Activated naive CD8-positive, alpha-beta T cell (primary cell): ENCODE data around the gene CNBD2.
"Not testable (repeated sequence)": the region's sequence is repeated elsewhere in the genome, so short reads cannot be mapped to it uniquely, and the experiment has no call there.

ENCODE experiments used
- H3K27ac Mint-ChIP-seq: one replicate; pipeline ENCODE4 v1.8.0; 2021; ENCODE audit warnings: mixed read lengths
- H3K27me3 Mint-ChIP-seq: one replicate; pipeline ENCODE4 v1.8.0; 2021; ENCODE audit warnings: mixed read lengths
- H3K36me3 Mint-ChIP-seq: one replicate; pipeline ENCODE4 v1.8.0; 2021; ENCODE audit warnings: mixed read lengths
- H3K4me1 Mint-ChIP-seq: one replicate; pipeline ENCODE4 v1.8.0; 2021; ENCODE audit warnings: low read depth, mixed read lengths
- H3K4me3 Mint-ChIP-seq: one replicate; pipeline ENCODE4 v1.8.0; 2021; ENCODE audit warnings: mild to moderate bottlenecking, mixed read lengths
- H3K9me3 Mint-ChIP-seq: one replicate; pipeline ENCODE4 v1.8.0; 2021; ENCODE audit warnings: low read depth, mixed read lengths

Gene CNBD2

DNA sequence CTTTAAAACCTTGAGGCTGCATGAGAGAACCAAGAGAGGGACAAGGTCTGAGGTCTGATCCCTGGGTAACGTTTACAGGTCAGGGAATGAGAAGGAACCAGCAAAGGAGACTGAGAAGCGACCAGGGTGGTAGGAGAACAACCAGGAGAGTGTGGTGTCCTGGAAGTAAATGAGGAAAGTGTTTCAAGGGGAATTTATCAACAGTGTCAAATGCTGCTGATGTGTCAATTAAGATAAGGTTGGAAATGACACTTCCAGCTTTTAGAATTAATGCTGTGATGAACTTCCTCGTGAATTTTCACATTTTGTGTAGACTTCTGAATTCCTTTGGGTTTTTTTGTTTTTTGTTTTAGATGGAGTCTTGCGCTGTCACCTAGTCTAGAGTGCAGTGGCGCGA is 83.7 kb downstream of the CNBD2 start:
- Mint-ChIP-seq H3K36me3 (peaks cover 10% of the 10 kb centered on the region), H3K9me3 (no peaks in the 10 kb centered on the region), H3K4me1 (peaks cover 26% of the 10 kb centered on the region), H3K4me3 (peak overlapping the region; percentile 22), H3K27me3 (no peaks in the 10 kb centered on the region), H3K27ac (peak overlapping the region; percentile 86)

DNA sequence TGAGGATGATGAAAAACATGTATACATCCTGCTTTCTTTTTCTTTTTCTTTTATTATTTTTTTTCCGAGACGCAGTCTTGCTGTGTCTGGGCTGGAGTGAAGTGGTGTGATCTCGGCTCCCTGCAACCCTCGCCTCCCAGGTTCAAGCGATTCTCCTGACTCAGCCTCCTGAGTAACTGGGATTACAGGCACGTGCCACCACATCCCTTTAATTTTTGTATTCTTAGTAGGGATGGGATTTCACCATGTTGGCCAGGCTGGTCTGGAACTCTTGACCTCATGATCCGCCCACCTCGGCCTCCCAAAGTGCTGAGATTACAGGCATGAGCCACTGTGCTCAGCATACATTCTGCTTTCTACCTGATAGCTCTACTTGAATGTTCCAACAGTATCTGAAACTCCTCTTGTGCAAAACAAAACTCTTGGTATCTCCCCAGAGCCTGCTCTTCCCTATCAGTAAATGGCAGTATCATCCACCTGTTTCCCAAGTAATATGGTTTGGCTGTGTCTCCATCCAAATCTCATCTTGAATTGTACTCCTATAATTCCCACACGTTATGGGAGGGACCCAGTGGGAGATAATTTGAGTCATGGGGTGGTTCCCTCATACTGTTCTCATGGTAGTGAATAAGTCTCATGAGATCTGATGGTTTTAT is 85.6 kb downstream of the CNBD2 start:
- H3K4me1 Mint-ChIP-seq, result peaks cover 10% of the 10 kb centered on the region
- not testable (repeated sequence) for H3K4me3 Mint-ChIP-seq, H3K27me3 Mint-ChIP-seq, H3K9me3 Mint-ChIP-seq, H3K36me3 Mint-ChIP-seq, H3K27ac Mint-ChIP-seq

DNA sequence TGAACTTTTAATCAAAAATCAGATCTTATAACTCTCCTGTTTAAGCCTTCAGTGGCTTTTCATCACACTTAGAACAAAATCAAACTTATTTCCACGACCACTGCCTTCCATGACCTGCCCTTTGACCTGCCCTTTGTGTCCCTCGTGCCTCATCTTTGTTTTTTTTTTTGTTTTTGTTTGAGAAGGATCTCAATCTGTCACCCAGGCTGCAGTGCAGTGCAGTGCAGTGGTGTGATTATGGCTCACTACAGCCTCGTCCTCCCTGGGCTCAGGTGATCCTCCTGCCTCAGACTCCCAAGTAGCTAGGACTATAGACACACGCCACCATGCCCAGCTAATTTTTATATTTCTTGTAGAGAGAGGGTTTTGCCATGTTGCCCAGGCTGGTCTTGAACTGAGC is 86.8 kb downstream of the CNBD2 start:
- H3K27me3 Mint-ChIP-seq, result no peaks in the 10 kb centered on the region
- no peak overlapping the region for H3K27ac Mint-ChIP-seq
- H3K4me3 Mint-ChIP-seq, result no peak overlapping the region
- H3K9me3 Mint-ChIP-seq, result no peaks in the 10 kb centered on the region
- H3K4me1 Mint-ChIP-seq, result peaks cover 10% of the 10 kb centered on the region
- H3K36me3 Mint-ChIP-seq, result no peaks in the 10 kb centered on the region

GRCh38 chr20:36060676-36061075 is 92.3 kb downstream of the CNBD2 start:
- Mint-ChIP-seq H3K4me1 (peaks cover 3% of the 10 kb centered on the region), H3K27me3 (no peaks in the 10 kb centered on the region), H3K27ac (no peak overlapping the region), H3K9me3 (no peaks in the 10 kb centered on the region), H3K36me3 (peaks cover 2% of the 10 kb centered on the region), H3K4me3 (no peak overlapping the region)

DNA sequence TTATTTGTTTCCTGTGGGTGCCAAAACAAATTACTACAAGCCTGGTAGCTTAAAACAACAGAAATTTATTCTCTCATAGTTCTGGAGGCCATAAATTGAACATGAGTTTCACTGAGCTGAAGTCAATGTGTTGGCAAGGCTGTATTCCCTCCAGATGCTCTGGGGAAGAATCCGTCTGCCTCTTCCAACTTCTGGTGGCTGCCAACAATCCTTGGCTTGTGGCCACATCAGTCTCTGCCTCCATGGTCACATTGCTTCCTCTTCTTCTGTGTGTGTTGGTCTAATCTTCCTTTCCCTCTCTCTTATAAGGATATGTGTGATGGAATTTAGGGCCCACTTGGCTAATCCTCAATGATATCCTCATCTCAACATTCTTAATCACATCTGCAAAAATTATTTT is 93.4 kb downstream of the CNBD2 start:
- Mint-ChIP-seq H3K4me3 (no peak overlapping the region), H3K27me3 (no peaks in the 10 kb centered on the region), H3K4me1 (peaks cover 3% of the 10 kb centered on the region), H3K27ac (no peak overlapping the region), H3K9me3 (no peaks in the 10 kb centered on the region), H3K36me3 (peaks cover 2% of the 10 kb centered on the region)

GRCh38 chr20:36062799-36063198 is 94.4 kb downstream of the CNBD2 start:
- H3K27ac Mint-ChIP-seq, result no peak overlapping the region
- H3K4me3 Mint-ChIP-seq, result peak overlapping the region; percentile 40
- H3K27me3 Mint-ChIP-seq, result peaks cover 1% of the 10 kb centered on the region
- no peaks in the 10 kb centered on the region for H3K9me3 Mint-ChIP-seq
- H3K36me3 Mint-ChIP-seq, result peaks cover 2% of the 10 kb centered on the region
- peaks cover 3% of the 10 kb centered on the region for H3K4me1 Mint-ChIP-seq

GRCh38 chr20:36063916-36064657 is 95.7 kb downstream of the CNBD2 start:
- H3K9me3 Mint-ChIP-seq, result no peaks in the 10 kb centered on the region
- peaks cover 2% of the 10 kb centered on the region for H3K36me3 Mint-ChIP-seq
- peaks cover 3% of the 10 kb centered on the region for H3K4me1 Mint-ChIP-seq

GRCh38 chr20:36064658-36065426 is 96.5 kb downstream of the CNBD2 start:
- H3K4me1 Mint-ChIP-seq, result peaks cover 3% of the 10 kb centered on the region
- no peaks in the 10 kb centered on the region for H3K9me3 Mint-ChIP-seq
- peaks cover 2% of the 10 kb centered on the region for H3K36me3 Mint-ChIP-seq
- H3K27me3 Mint-ChIP-seq, result peaks cover 4% of the 10 kb centered on the region
- H3K4me3 Mint-ChIP-seq, result peak overlapping the region; percentile 87
- no peak overlapping the region for H3K27ac Mint-ChIP-seq

More at GRCh38 chr20:36063916-36064657, 95.7 kb downstream of the CNBD2 start:
- no peak overlapping the region for H3K27ac Mint-ChIP-seq
- peaks cover 1% of the 10 kb centered on the region for H3K27me3 Mint-ChIP-seq
- peak overlapping the region; percentile 87 for H3K4me3 Mint-ChIP-seq

- Mint-ChIP-seq H3K9me3 (no peaks in the 10 kb centered on the region), H3K27me3 (peaks cover 4% of the 10 kb centered on the region), H3K4me3 (peak overlapping the region; percentile 87), H3K27ac (no peak overlapping the region), H3K36me3 (peaks cover 2% of the 10 kb centered on the region), H3K4me1 (peaks cover 3% of the 10 kb centered on the region)
Measured at GRCh38 chr20:36065427-36065998, 97.1 kb downstream of the CNBD2 start.

DNA sequence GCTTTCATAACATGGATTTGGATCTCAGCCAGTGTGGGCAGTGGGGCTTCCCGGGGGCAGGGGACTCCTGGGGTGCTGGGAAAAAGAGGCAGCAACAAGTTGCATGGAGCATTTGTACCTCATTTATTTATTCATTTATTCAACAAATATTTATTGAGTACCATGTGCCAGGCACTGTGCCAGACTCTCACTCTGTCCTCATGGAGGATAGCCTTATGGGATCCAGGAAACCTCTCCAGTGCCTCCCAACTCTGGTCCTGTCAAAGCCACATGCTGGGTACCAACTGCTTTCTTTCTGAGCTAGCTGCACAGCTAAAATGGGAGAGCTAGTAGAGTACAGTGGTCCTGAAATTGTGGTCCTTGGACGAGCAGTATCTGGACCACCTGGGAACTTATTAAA is 98.4 kb downstream of the CNBD2 start:
- Mint-ChIP-seq H3K4me1 (peaks cover 3% of the 10 kb centered on the region), H3K4me3 (no peak overlapping the region), H3K27me3 (peaks cover 4% of the 10 kb centered on the region), H3K27ac (no peak overlapping the region), H3K36me3 (peaks cover 2% of the 10 kb centered on the region), H3K9me3 (no peaks in the 10 kb centered on the region)

DNA sequence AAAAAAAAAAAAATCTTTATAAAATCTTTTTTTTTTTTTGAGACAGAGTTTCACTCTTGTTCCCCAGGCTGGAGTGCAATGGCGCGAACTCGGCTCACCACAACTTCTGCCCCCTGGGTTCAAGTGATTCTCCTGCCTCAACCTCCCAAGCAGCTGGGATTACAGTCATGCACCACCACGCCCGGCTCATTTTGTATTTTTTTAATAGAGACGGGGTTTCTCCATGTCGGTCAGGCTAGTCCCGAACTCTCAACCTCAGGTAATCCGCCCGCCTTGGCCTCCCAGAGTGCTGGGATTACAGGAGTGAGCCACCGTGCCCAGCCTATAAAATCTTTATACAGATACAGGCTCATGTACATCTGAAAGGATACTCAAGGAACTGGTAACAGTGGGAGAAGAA is 100.1 kb downstream of the CNBD2 start:
- not testable (repeated sequence) for H3K9me3 Mint-ChIP-seq, H3K27ac Mint-ChIP-seq, H3K4me1 Mint-ChIP-seq, H3K4me3 Mint-ChIP-seq, H3K27me3 Mint-ChIP-seq, H3K36me3 Mint-ChIP-seq

DNA sequence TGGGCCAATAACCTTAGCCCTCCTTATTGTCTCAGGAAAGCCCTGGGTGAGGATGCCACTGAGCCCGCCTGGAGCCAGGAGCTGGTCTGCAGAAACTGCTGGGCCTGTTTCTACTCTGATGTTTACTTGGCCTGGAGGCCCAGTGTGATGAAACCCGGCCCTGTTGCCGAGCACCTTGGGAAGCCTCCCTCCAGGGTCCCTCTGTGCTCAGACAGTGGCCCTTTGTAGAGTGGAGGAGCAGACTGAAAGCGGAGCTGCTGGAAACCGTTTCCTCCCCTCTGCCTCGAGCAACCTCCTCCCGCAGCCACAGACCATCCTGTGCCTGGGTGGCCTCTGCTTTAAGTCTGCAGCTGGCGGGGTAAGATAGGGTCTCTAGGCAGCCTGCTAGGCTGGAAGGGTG is 102.1 kb downstream of the CNBD2 start:
- H3K36me3 Mint-ChIP-seq, result no peaks in the 10 kb centered on the region
- H3K4me1 Mint-ChIP-seq, result no peaks in the 10 kb centered on the region
- peaks cover 4% of the 10 kb centered on the region for H3K27me3 Mint-ChIP-seq
- no peaks in the 10 kb centered on the region for H3K9me3 Mint-ChIP-seq
- no peak overlapping the region for H3K4me3 Mint-ChIP-seq
- no peak overlapping the region for H3K27ac Mint-ChIP-seq

DNA sequence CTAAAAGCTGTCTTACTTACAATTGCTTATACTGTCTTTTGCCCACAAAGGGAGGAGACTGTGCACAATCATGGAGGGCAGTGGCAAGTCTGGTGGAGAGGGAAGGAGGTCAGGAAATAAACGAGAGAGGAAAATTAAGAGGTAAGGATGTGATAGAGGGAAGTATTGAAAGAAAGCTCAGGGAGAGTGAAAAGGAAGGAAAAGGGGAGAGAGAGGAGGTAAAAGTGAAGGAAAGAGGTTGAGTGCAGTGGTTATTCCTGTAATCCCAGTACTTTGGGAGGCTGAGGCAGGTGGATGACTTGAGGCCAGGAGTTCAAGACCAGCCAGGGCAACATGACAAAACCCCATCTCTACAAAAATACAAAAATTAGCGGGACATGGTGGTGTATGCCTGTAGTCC is 103.5 kb downstream of the CNBD2 start:
- no peak overlapping the region for H3K4me3 Mint-ChIP-seq
- H3K9me3 Mint-ChIP-seq, result no peaks in the 10 kb centered on the region
- H3K4me1 Mint-ChIP-seq, result no peaks in the 10 kb centered on the region
- H3K36me3 Mint-ChIP-seq, result no peaks in the 10 kb centered on the region
- no peak overlapping the region for H3K27ac Mint-ChIP-seq
- H3K27me3 Mint-ChIP-seq, result peaks cover 7% of the 10 kb centered on the region

GRCh38 chr20:36074983-36075382 is 106.6 kb downstream of the CNBD2 start:
- H3K27me3 Mint-ChIP-seq, result peaks cover 3% of the 10 kb centered on the region
- no peaks in the 10 kb centered on the region for H3K4me1 Mint-ChIP-seq
- H3K27ac Mint-ChIP-seq, result no peak overlapping the region
- H3K36me3 Mint-ChIP-seq, result no peaks in the 10 kb centered on the region
- H3K4me3 Mint-ChIP-seq, result no peak overlapping the region
- H3K9me3 Mint-ChIP-seq, result no peaks in the 10 kb centered on the region

DNA sequence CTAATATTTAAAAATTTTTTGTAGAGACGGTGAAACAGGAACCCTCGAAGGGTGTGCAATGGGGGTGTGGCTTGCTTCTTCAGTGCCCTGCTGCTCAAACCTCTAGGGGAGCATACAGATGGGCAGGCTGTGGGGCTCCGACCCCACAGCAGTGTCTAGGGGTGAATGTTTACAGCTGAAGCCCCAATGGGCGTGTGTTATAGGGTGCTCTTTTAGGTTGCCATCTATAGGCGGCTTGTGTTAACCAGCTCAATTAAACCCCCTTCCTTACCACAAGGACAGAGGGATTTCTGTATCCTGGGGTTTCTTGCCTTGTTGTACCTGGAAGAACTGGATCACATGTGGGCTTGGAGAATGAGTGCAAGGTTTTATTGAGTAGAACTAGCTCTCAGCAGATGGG is 109.4 kb downstream of the CNBD2 start:
- H3K4me3 Mint-ChIP-seq, H3K36me3 Mint-ChIP-seq, H3K27me3 Mint-ChIP-seq, H3K4me1 Mint-ChIP-seq, H3K27ac Mint-ChIP-seq, H3K9me3 Mint-ChIP-seq: not testable (repeated sequence)
